HCT116 (cell line): ENCODE data around the gene HK2. TPM values are rescaled to one million over a fixed set of nuclear protein-coding genes. Genes with fewer than 3 reads are reported as not detected.

Experiments
- ATAC-seq: fragments of 200-7000 bp; cut with Tn5 transposase; 2 replicates; pipeline ENCODE4 v1.9.1; 2020; ENCODE audit warnings: mild to moderate bottlenecking, moderate library complexity
- BruUV-seq: library from RNA; stranded (reverse); fragments of 400-500 nt; replicated peaks from 2 replicates; lab custom pipeline; 2021; lab: Mats Ljungman, UMichigan
- CTCF ChIA-PET: fragments of 300-600 bp; sonication (Branson Sonifier 250); formaldehyde crosslinking; loops from one replicate; lab custom pipeline; 2021; ENCODE audit warnings: antibody characterized with exemption; lab: Charles Lee
- POLR2A ChIA-PET: fragments of 300-600, 350-600 bp; sonication (Branson Sonifier 250); formaldehyde crosslinking; loops from one replicate; lab custom pipeline; 2021; ENCODE audit warnings: antibody characterized with exemption; lab: Charles Lee
- RAD21 ChIA-PET, 2 experiments: fragments of 300-600 bp; sonication (Branson Sonifier 250); formaldehyde crosslinking; loops; one replicate each; lab custom pipeline; 2023; ENCODE audit warnings: low total read pairs in 2 of 2; ENCODE audit not compliant: uncharacterized antibody in 2 of 2, unreplicated experiment in 2 of 2, low non-redundant PET in 1 of 2; lab: Charles Lee
- DNase-seq: peaks from one replicate; pipeline ENCODE4 v3.0.0-alpha.2; 2010; ENCODE audit warnings: low read depth, low spot score
- H2AFZ ChIP-seq: fragments of 200-600 bp; shearing (Covaris generic), sonication (generic); 2 replicates; pipeline ENCODE4 v1.6.1; 2017; ENCODE audit warnings: low read depth, mixed run types, mixed read lengths, antibody characterized with exemption, low read length; ENCODE audit not compliant: poor library complexity, severe bottlenecking
- H3K27ac ChIP-seq: 2 replicates; pipeline ENCODE4 v1.5.1; 2012; ENCODE audit warnings: low read depth, low read length
- H3K27me3 ChIP-seq: fragments of 200-600 bp; sonication (generic); 2 replicates; pipeline ENCODE4 v1.6.1; 2016; ENCODE audit warnings: mixed run types, low read length, mixed read lengths; ENCODE audit not compliant: insufficient read depth
- H3K36me3 ChIP-seq, 2 experiments: fragments of 200-500 bp in 1 of 2; fragments of 200-600 bp in 1 of 2; sonication (Bioruptor generic) in 1 of 2; sonication (generic) in 1 of 2; 2 replicates each; pipeline versions ENCODE4 v1.5.1 to v1.6.1; 2014 to 2016; ENCODE audit warnings: low read length in 2 of 2, inconsistent platforms in 1 of 2, mixed read lengths in 1 of 2, mixed run types in 1 of 2; ENCODE audit not compliant: insufficient read depth in 2 of 2, control insufficient read depth in 1 of 2
- H3K4me1 ChIP-seq, 2 experiments: fragments of 200-600 bp in 1 of 2; sonication (generic) in 1 of 2; 2 replicates each; pipeline versions ENCODE4 v1.5.1 to v1.6.1; 2012 to 2017; ENCODE audit warnings: low read length in 2 of 2, inconsistent platforms in 1 of 2, mild to moderate bottlenecking in 1 of 2, mixed read lengths in 1 of 2, mixed run types in 1 of 2, moderate library complexity in 1 of 2; ENCODE audit not compliant: insufficient read depth in 2 of 2, control insufficient read depth in 1 of 2
- H3K4me2 ChIP-seq: fragments of 200-600 bp; sonication (generic); 2 replicates; pipeline ENCODE4 v1.6.1; 2017; ENCODE audit warnings: mixed run types, low read length, mixed read lengths
- H3K4me3 ChIP-seq, 2 experiments: fragments of 200-600 bp in 1 of 2; sonication (generic) in 1 of 2; replicated peaks in 1 of 2; 2 replicates each; pipeline ENCODE4 v1.5.1; 2011 to 2016; ENCODE audit warnings: low read length in 2 of 2, control low read depth in 1 of 2, low read depth in 1 of 2, mild to moderate bottlenecking in 1 of 2, mixed read lengths in 1 of 2, mixed run types in 1 of 2
- H3K79me2 ChIP-seq: fragments of 200-600 bp; sonication (generic); 2 replicates; pipeline ENCODE4 v1.6.1; 2017; ENCODE audit warnings: mild to moderate bottlenecking, mixed run types, low read length, moderate library complexity, mixed read lengths; ENCODE audit not compliant: insufficient read depth
- H3K9ac ChIP-seq: fragments of 200-600 bp; sonication (generic); 2 replicates; pipeline ENCODE4 v1.6.1; 2016; ENCODE audit warnings: low read length, mixed read lengths
- H3K9me2 ChIP-seq: fragments of 200-600 bp; sonication (generic), shearing (Covaris generic); 2 replicates; pipeline ENCODE4 v1.6.1; 2017; ENCODE audit warnings: mixed run types, mild to moderate bottlenecking, moderate library complexity; ENCODE audit not compliant: insufficient read depth
- H3K9me3 ChIP-seq, 2 experiments: fragments of 200-500 bp in 1 of 2; fragments of 200-600 bp in 1 of 2; sonication (Bioruptor generic) in 1 of 2; sonication (generic) in 1 of 2; 2 replicates each; pipeline ENCODE4 v1.6.1; 2014 to 2017; ENCODE audit warnings: low read length in 2 of 2, mixed read lengths in 2 of 2, inconsistent platforms in 1 of 2, low read depth in 1 of 2, mild to moderate bottlenecking in 1 of 2, mixed run types in 1 of 2, moderate library complexity in 1 of 2; ENCODE audit not compliant: control insufficient read depth in 1 of 2, insufficient read depth in 1 of 2
- H4K20me1 ChIP-seq: fragments of 200-600 bp; sonication (generic), shearing (Covaris generic); 2 replicates; pipeline ENCODE4 v1.6.1; 2017; ENCODE audit warnings: mixed run types, mild to moderate bottlenecking, moderate library complexity; ENCODE audit not compliant: insufficient read depth
- CTCF ChIP-seq, 3 experiments: fragments of 200-600 bp in 1 of 3; sonication (generic) in 1 of 3; IDR thresholded peaks in 2 of 3; conservative IDR thresholded peaks in 1 of 3; 2 replicates each; pipeline ENCODE4 v1.5.1; 2012 to 2017; ENCODE audit warnings: low read depth in 2 of 3, low read length in 2 of 3, antibody characterized with exemption in 1 of 3, borderline replicate concordance in 1 of 3, control low read depth in 1 of 3, mild to moderate bottlenecking in 1 of 3, mixed read lengths in 1 of 3, mixed run types in 1 of 3, moderate library complexity in 1 of 3; ENCODE audit not compliant: insufficient read depth in 1 of 3
- POLR2A ChIP-seq: IDR thresholded peaks from 2 replicates; pipeline ENCODE4 v1.7.0; 2011; ENCODE audit warnings: borderline replicate concordance; ENCODE audit not compliant: insufficient read depth, insufficient read length; ENCODE audit errors: extremely low read depth
- SRF ChIP-seq: IDR thresholded peaks from 2 replicates; pipeline ENCODE4 v1.6.1; 2012; ENCODE audit warnings: low read depth
- intact Hi-C: fragments of 100-400 bp; cut with micrococcal nuclease; formaldehyde crosslinking; loops from 2 replicates; pipeline ENCODE4 v1.10.0; 2022
- total RNA-seq: library from RNA; stranded (reverse); gene quantifications from one replicate; pipeline ENCODE4 v1.2.1, GENCODE V29; 2021; ENCODE audit not compliant: unreplicated experiment
- TF ChIP-seq, protein P1 (sequence below): IDR thresholded peaks from 2 replicates; pipeline ENCODE4 v1.6.1; 2012
- TF ChIP-seq, protein P2 (sequence below): IDR thresholded peaks from 2 replicates; pipeline ENCODE4 v1.6.1; 2012; ENCODE audit warnings: low read depth

Gene HK2
- total RNA-seq, 1 experiment from 2014 or later, result 42.5 TPM

GRCh38 chr2:74942263-74942662 lies 108.3 kb downstream of the HK2 start:
- H3K27me3 ChIP-seq, result no peaks in the 10 kb centered on the region; the same call in 1 of the 2 replicates
- no peaks in the 10 kb centered on the region for H3K4me1 ChIP-seq
- BruUV-seq, result no TSS peak
- H3K36me3 ChIP-seq, result no peaks in the 10 kb centered on the region
- TF ChIP-seq CTCF (IDR thresholded peaks at IDR 0.05 in 2 of 3, conservative IDR thresholded peaks at IDR 0.05 in 1 of 3; ENCODE audit: borderline replicate concordance in 1 of 3, insufficient read depth in 1 of 3, low read depth in 2 of 3, low read length in 2 of 3), result no peak
- TF ChIP-seq POLR2A, result no peak
- no peak for TF ChIP-seq SRF
- TF ChIP-seq, protein P1, sequence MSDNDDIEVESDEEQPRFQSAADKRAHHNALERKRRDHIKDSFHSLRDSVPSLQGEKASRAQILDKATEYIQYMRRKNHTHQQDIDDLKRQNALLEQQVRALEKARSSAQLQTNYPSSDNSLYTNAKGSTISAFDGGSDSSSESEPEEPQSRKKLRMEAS, result no peak
- TF ChIP-seq, protein P2, sequence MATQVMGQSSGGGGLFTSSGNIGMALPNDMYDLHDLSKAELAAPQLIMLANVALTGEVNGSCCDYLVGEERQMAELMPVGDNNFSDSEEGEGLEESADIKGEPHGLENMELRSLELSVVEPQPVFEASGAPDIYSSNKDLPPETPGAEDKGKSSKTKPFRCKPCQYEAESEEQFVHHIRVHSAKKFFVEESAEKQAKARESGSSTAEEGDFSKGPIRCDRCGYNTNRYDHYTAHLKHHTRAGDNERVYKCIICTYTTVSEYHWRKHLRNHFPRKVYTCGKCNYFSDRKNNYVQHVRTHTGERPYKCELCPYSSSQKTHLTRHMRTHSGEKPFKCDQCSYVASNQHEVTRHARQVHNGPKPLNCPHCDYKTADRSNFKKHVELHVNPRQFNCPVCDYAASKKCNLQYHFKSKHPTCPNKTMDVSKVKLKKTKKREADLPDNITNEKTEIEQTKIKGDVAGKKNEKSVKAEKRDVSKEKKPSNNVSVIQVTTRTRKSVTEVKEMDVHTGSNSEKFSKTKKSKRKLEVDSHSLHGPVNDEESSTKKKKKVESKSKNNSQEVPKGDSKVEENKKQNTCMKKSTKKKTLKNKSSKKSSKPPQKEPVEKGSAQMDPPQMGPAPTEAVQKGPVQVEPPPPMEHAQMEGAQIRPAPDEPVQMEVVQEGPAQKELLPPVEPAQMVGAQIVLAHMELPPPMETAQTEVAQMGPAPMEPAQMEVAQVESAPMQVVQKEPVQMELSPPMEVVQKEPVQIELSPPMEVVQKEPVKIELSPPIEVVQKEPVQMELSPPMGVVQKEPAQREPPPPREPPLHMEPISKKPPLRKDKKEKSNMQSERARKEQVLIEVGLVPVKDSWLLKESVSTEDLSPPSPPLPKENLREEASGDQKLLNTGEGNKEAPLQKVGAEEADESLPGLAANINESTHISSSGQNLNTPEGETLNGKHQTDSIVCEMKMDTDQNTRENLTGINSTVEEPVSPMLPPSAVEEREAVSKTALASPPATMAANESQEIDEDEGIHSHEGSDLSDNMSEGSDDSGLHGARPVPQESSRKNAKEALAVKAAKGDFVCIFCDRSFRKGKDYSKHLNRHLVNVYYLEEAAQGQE, result no peak
- H3K27ac ChIP-seq, result no peak overlapping the region
- ATAC-seq, result no peak
- H4K20me1 ChIP-seq, result no peaks in the 10 kb centered on the region
- no peaks in the 10 kb centered on the region for H3K9me2 ChIP-seq
- DNase-seq, result no peak
- CTCF ChIA-PET, result no interaction called here
- intact Hi-C loops, result no loop called here
- RAD21 ChIA-PET, result no interaction called here
- H3K79me2 ChIP-seq, result no peaks in the 10 kb centered on the region
- H3K9me3 ChIP-seq, result no peaks in the 10 kb centered on the region
- H2AFZ ChIP-seq, result no peak overlapping the region
- H3K4me2 ChIP-seq, result no peak overlapping the region
- H3K9ac ChIP-seq, result no peak overlapping the region
- H3K4me3 ChIP-seq, result no peak overlapping the region
- POLR2A ChIA-PET, result no interaction called here

Other genes starting within 250 kb of the HK2 start
- gene M1AP, start 185.8 kb upstream of the HK2 start, total RNA-seq, result 28.2 TPM
- gene SEMA4F, start 179.9 kb upstream of the HK2 start, total RNA-seq, result 12.3 TPM
- 25.6 TPM for gene POLE4, start 124.5 kb downstream of the HK2 start, total RNA-seq